ENCODE data around the gene FLT4. TPM values are rescaled to one million over a fixed set of nuclear protein-coding genes. Genes with fewer than 3 reads are reported as not detected.

FLT4 gene
- total RNA-seq, 1 donor from 2014 or later = 7.2 TPM

- H3K9me3 ChIP-seq (ENCODE audit: insufficient read depth, low read depth, low read length) = no peaks in the 10 kb centered on the region
- no peaks in the 10 kb centered on the region for H3K27me3 ChIP-seq (ENCODE audit: insufficient read depth, low read length)
- H3K27ac Mint-ChIP-seq (ENCODE audit: unreplicated experiment) = no peak overlapping the region
- H3K4me1 ChIP-seq (ENCODE audit: insufficient read depth, low read length) = no peaks in the 10 kb centered on the region
- no peak overlapping the region for H3K4me3 ChIP-seq (ENCODE audit: insufficient read depth, low read depth, low read length)
- no peak overlapping the region for H2AFZ ChIP-seq (ENCODE audit: low read depth, low read length)
- TF ChIP-seq EZH2 (IDR thresholded peaks at IDR 0.05; ENCODE audit: insufficient read depth, low read length) = no peak
- TF ChIP-seq CTCF (IDR thresholded peaks at IDR 0.05; ENCODE audit: insufficient read depth, low read depth, low read length) = no peak
- H3K27me3 Mint-ChIP-seq (ENCODE audit: low read depth, unreplicated experiment) = peaks cover 27% of the 10 kb centered on the region
- no peaks in the 10 kb centered on the region for H3K36me3 ChIP-seq (ENCODE audit: insufficient read depth, low read length)
- no peak overlapping the region for H3K27ac ChIP-seq (ENCODE audit: low read depth, low read length)
- H3K4me2 ChIP-seq (ENCODE audit: low read length) = no peak overlapping the region
- peaks cover 1% of the 10 kb centered on the region for H3K36me3 Mint-ChIP-seq (ENCODE audit: low read depth, unreplicated experiment)
- no peak overlapping the region for H3K4me3 Mint-ChIP-seq (ENCODE audit: unreplicated experiment)
- no peaks in the 10 kb centered on the region for H3K79me2 ChIP-seq (ENCODE audit: insufficient read depth, low read length)
- H3K4me1 Mint-ChIP-seq (ENCODE audit: low read depth, unreplicated experiment) = peaks cover 5% of the 10 kb centered on the region
- H3K9ac ChIP-seq (ENCODE audit: low read length) = no peak overlapping the region
- no peaks in the 10 kb centered on the region for H3K9me3 Mint-ChIP-seq (ENCODE audit: unreplicated experiment)
- H4K20me1 ChIP-seq (ENCODE audit: insufficient read depth, low read length) = no peaks in the 10 kb centered on the region
- FAIRE-seq (no peak), DNase-seq (ENCODE audit: low read depth) (no peak)
Measured at GRCh38 chr5:180608572-180609310, 40.7 kb downstream of the FLT4 start.

GRCh38 chr5:180607861-180608571 is 41.4 kb downstream of the FLT4 start:
- H3K4me3 ChIP-seq (ENCODE audit: insufficient read depth, low read depth, low read length) = no peak overlapping the region
- H4K20me1 ChIP-seq (ENCODE audit: insufficient read depth, low read length) = no peaks in the 10 kb centered on the region
- H3K9ac ChIP-seq (ENCODE audit: low read length) = no peak overlapping the region
- no peaks in the 10 kb centered on the region for H3K4me1 ChIP-seq (ENCODE audit: insufficient read depth, low read length)
- no peak for TF ChIP-seq EZH2 (IDR thresholded peaks at IDR 0.05; ENCODE audit: insufficient read depth, low read length)
- no peak for TF ChIP-seq CTCF (IDR thresholded peaks at IDR 0.05; ENCODE audit: insufficient read depth, low read depth, low read length)
- H3K27ac Mint-ChIP-seq (ENCODE audit: unreplicated experiment) = no peak overlapping the region
- no peak for FAIRE-seq
- H3K4me3 Mint-ChIP-seq (ENCODE audit: unreplicated experiment) = no peak overlapping the region
- H3K36me3 ChIP-seq (ENCODE audit: insufficient read depth, low read length) = no peaks in the 10 kb centered on the region
- H3K4me1 Mint-ChIP-seq (ENCODE audit: low read depth, unreplicated experiment) = peaks cover 5% of the 10 kb centered on the region
- H3K9me3 ChIP-seq (ENCODE audit: insufficient read depth, low read depth, low read length) = no peaks in the 10 kb centered on the region
- H2AFZ ChIP-seq (ENCODE audit: low read depth, low read length) = no peak overlapping the region
- H3K27me3 ChIP-seq (ENCODE audit: insufficient read depth, low read length) = no peaks in the 10 kb centered on the region
- no peak overlapping the region for H3K27ac ChIP-seq (ENCODE audit: low read depth, low read length)
- no peaks in the 10 kb centered on the region for H3K9me3 Mint-ChIP-seq (ENCODE audit: unreplicated experiment)
- H3K4me2 ChIP-seq (ENCODE audit: low read length) = no peak overlapping the region
- peaks cover 1% of the 10 kb centered on the region for H3K36me3 Mint-ChIP-seq (ENCODE audit: low read depth, unreplicated experiment)
- peaks cover 30% of the 10 kb centered on the region for H3K27me3 Mint-ChIP-seq (ENCODE audit: low read depth, unreplicated experiment)
- H3K79me2 ChIP-seq (ENCODE audit: insufficient read depth, low read length) = no peaks in the 10 kb centered on the region
- DNase-seq (ENCODE audit: low read depth) = no peak

Data from astrocyte (in vitro differentiated cells and primary cell).